ENCODE data around the gene MTFR2.

MTFR2 gene

GRCh38 chr6:136189104-136189503 is 61.0 kb downstream of the MTFR2 start:
- TF ChIP-seq MYC (IDR thresholded peaks at IDR 0.05; ENCODE audit: low read depth, low read length) (no peak), POLR2A (IDR thresholded peaks at IDR 0.05; ENCODE audit: extremely low read depth, insufficient read length) (no peak), MAX (IDR thresholded peaks at IDR 0.05; ENCODE audit: low read depth, low read length) (no peak), CTCF (IDR thresholded peaks at IDR 0.05; ENCODE audit: low read depth, low read length) (no peak)
- DNase-seq (ENCODE audit: low read depth) = no peak
- no peak overlapping the region for H3K4me3 ChIP-seq (ENCODE audit: low read depth, low read length)

GRCh38 chr6:136188486-136188885 is 61.6 kb downstream of the MTFR2 start:
- TF ChIP-seq CTCF (IDR thresholded peaks at IDR 0.05; ENCODE audit: low read depth, low read length) = no peak
- TF ChIP-seq MYC (IDR thresholded peaks at IDR 0.05; ENCODE audit: low read depth, low read length) = no peak
- TF ChIP-seq MAX (IDR thresholded peaks at IDR 0.05; ENCODE audit: low read depth, low read length) = no peak
- no peak for TF ChIP-seq POLR2A (IDR thresholded peaks at IDR 0.05; ENCODE audit: extremely low read depth, insufficient read length)
- no peak overlapping the region for H3K4me3 ChIP-seq (ENCODE audit: low read depth, low read length)
- DNase-seq (ENCODE audit: low read depth) = no peak

GRCh38 chr6:136186363-136186762 is 63.7 kb downstream of the MTFR2 start:
- TF ChIP-seq MAX (IDR thresholded peaks at IDR 0.05; ENCODE audit: low read depth, low read length) (no peak), MYC (IDR thresholded peaks at IDR 0.05; ENCODE audit: low read depth, low read length) (no peak), POLR2A (IDR thresholded peaks at IDR 0.05; ENCODE audit: extremely low read depth, insufficient read length) (no peak), CTCF (IDR thresholded peaks at IDR 0.05; ENCODE audit: low read depth, low read length) (no peak)
- no peak overlapping the region for H3K4me3 ChIP-seq (ENCODE audit: low read depth, low read length)

GRCh38 chr6:136184738-136185137 is 65.4 kb downstream of the MTFR2 start:
- TF ChIP-seq MAX (IDR thresholded peaks at IDR 0.05; ENCODE audit: low read depth, low read length) = no peak
- no peak for TF ChIP-seq MYC (IDR thresholded peaks at IDR 0.05; ENCODE audit: low read depth, low read length)
- no peak for TF ChIP-seq POLR2A (IDR thresholded peaks at IDR 0.05; ENCODE audit: extremely low read depth, insufficient read length)
- TF ChIP-seq CTCF (IDR thresholded peaks at IDR 0.05; ENCODE audit: low read depth, low read length) = no peak
- H3K4me3 ChIP-seq (ENCODE audit: low read depth, low read length) = no peak overlapping the region
- DNase-seq (ENCODE audit: low read depth) = no peak

More at GRCh38 chr6:136186363-136186762, 63.7 kb downstream of the MTFR2 start:
- no peak for DNase-seq (ENCODE audit: low read depth)

GRCh38 chr6:136181861-136182260 is 68.2 kb downstream of the MTFR2 start:
- no peak for DNase-seq (ENCODE audit: low read depth)

GRCh38 chr6:136181512-136181833 is 68.6 kb downstream of the MTFR2 start:
- no peak for DNase-seq (ENCODE audit: low read depth)
- no peak overlapping the region for H3K4me3 ChIP-seq (ENCODE audit: low read depth, low read length)
- TF ChIP-seq MAX (IDR thresholded peaks at IDR 0.05; ENCODE audit: low read depth, low read length) = no peak
- TF ChIP-seq POLR2A (IDR thresholded peaks at IDR 0.05; ENCODE audit: extremely low read depth, insufficient read length) = no peak

More at GRCh38 chr6:136181861-136182260, 68.2 kb downstream of the MTFR2 start:
- TF ChIP-seq MAX (IDR thresholded peaks at IDR 0.05; ENCODE audit: low read depth, low read length) = no peak
- no peak overlapping the region for H3K4me3 ChIP-seq (ENCODE audit: low read depth, low read length)

Data from NB4 (cell line).